Keratinocyte (primary cell): ENCODE measurements around the gene LPCAT1.

ENCODE experiments used
- EZH2 ChIP-seq: IDR thresholded peaks from one replicate; pipeline ENCODE4 v1.6.1; 2012; ENCODE audit warnings: inconsistent platforms, mild to moderate bottlenecking, low read length, moderate library complexity
- TF ChIP-seq, protein P1 (sequence below), 3 experiments: IDR thresholded peaks in 1 of 3; conservative IDR thresholded peaks in 1 of 3; optimal IDR thresholded peaks in 1 of 3; 2 replicates in 2 of 3; 3 replicates in 1 of 3; pipeline versions ENCODE3 to v1.5.1; 2011; ENCODE audit warnings: low read length in 3 of 3, mild to moderate bottlenecking in 3 of 3, moderate library complexity in 2 of 3, control low read depth in 1 of 3, inconsistent platforms in 1 of 3; ENCODE audit not compliant: insufficient read depth in 2 of 3; ENCODE audit errors: extremely low read depth in 1 of 3

DNA sequence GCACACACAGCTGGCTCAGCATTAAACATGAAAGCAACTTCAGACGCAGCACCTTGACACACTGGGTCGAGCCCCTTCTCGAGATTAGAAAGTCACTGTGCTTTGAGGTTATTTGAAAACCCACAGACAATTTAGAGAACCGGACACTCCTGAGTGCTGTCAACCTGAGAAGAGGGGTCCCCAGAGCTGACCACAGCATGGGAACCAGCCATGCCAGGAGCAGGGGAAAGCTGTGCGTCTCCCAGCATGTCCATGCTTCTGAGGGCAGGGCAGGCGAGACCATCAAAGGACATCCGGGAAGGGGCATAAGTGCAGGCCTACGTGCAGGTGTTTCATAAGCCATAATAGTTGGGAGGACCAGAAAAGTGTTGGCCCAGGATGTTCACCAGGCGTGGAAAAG, 99.0 kb downstream of the LPCAT1 start:
- TF ChIP-seq, protein P1, sequence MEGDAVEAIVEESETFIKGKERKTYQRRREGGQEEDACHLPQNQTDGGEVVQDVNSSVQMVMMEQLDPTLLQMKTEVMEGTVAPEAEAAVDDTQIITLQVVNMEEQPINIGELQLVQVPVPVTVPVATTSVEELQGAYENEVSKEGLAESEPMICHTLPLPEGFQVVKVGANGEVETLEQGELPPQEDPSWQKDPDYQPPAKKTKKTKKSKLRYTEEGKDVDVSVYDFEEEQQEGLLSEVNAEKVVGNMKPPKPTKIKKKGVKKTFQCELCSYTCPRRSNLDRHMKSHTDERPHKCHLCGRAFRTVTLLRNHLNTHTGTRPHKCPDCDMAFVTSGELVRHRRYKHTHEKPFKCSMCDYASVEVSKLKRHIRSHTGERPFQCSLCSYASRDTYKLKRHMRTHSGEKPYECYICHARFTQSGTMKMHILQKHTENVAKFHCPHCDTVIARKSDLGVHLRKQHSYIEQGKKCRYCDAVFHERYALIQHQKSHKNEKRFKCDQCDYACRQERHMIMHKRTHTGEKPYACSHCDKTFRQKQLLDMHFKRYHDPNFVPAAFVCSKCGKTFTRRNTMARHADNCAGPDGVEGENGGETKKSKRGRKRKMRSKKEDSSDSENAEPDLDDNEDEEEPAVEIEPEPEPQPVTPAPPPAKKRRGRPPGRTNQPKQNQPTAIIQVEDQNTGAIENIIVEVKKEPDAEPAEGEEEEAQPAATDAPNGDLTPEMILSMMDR (optimal IDR thresholded peaks at IDR 0.05 in 1 of 3, IDR thresholded peaks at IDR 0.05 in 1 of 3, conservative IDR thresholded peaks at IDR 0.05 in 1 of 3; ENCODE audit: extremely low read depth in 1 of 3, insufficient read depth in 2 of 3, low read length in 3 of 3) = no peak
- TF ChIP-seq EZH2 = no peak
